COR-L47 (cell line): Measurements from ENCODE around the gene KDM4D.
"Not testable (repeated sequence)": the region's sequence is repeated elsewhere in the genome, so short reads cannot be mapped to it uniquely, and the experiment has no call there.

ENCODE experiments used
- DNase-seq: peaks from one replicate; lab custom pipeline; 2025; lab: John Stamatoyannopoulos, UW

The KDM4D gene

DNA sequence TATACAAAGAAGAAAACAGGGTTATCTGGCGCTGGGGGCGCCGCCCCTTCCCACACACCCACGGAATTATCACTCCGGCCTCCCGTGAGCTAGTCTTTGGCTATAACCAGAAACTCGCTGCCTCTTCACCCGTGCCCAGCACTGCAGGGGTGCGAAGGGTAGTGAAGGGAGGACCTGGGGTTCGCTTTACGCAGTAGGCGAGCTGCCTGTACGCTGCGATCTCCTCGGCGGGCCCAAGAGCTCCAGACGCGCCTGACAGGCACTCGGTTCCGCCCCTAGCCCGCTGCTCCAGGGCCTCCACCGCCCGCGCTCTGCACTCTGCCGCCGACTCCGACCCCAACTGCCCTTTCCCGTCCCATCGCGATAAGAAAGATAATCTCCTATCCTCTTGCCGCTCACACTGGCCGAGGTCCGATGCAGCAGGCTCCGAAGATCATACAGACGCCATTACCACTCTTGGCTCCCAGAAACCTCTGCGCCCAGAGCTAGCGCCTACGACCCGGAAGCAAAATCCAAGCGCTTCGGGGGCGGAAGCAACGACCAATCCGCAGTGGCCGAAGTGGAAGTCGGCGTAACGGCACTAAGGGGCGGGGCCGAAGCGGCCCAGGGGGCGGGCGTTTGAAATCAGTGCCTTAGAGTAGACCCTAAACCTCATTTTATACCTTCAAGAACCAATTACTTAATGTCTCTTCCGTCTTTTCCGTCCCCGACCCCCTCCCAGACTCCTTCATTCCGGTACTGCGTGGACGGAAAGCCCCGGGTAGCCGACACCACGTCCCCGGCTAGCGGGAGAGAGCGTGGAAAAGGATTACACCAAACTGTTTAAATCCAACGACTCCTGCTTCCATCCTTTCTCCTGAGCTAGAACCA lies at the start of gene KDM4D, which contains the start of gene CWC15:
KDM4D (plus strand) TSS at position 611 of the 870 bp plus-strand sequence. CDS start 23,664 bp downstream, outside the sequence.
CWC15 (minus strand) TSS at position 458 of the 870 bp plus-strand sequence. CDS start 1,371 bp downstream, outside the sequence.
- DNase-seq, result peak; percentile 94

DNA sequence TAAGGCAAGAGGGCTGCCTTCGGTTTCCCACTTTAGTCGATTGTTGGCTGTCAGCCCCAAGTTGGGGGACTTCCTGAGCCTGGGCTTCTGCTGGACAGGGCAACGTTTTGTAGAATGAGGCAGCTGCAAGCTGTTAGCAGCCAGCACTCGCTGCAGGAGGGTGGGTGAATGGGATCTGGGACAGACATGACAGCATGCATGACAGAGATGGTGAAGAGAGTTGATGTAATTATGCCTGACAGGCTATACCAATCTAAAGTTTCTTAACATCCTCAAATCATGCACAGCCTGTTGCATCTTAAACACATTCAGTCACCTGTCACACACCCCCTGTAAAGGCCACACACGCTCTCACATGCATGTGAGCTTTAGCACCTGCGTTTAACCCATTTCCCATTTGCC lies 49.3 kb upstream of the KDM4D start:
- no peak for DNase-seq

DNA sequence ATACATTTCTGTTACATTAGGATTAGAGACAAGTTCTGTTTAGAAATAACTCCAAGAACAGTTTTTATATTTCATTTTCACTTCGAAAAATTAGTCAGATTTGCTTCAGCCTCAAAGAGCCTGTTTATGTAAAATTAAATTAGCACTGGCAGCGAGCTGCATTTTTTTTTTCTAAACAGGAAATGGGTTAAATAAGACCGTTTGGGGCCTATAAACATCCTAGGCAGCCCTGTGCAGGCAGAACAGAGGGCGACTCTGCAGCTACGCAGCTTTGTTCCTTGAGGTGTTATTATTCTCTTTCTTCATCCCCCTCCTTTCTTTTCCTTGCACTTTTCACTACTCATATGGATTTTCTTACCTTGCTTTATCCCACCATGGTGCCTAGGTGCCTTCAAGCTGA lies 48.9 kb upstream of the KDM4D start:
- DNase-seq, result no peak

GRCh38 chr11:94925422-94926270 lies 47.9 kb upstream of the KDM4D start:
- DNase-seq, result no peak

DNA sequence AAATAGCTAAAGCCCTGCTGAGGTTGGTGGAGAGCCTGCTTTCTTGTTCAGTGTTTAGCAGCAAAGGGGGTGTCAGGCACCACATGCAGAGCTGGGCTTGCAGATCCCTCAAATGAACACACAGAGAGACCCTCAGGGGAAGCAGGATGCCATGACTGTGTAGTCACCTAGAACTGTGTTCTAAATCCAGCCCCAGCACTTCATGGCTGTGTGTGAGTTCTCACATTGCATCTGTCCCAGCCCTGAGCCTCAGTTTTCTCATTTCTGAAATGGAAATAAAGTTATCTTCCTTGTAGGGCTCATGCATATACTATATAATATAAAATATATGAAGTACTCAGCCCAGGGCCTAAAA lies 47.3 kb upstream of the KDM4D start:
- no peak for DNase-seq

DNA sequence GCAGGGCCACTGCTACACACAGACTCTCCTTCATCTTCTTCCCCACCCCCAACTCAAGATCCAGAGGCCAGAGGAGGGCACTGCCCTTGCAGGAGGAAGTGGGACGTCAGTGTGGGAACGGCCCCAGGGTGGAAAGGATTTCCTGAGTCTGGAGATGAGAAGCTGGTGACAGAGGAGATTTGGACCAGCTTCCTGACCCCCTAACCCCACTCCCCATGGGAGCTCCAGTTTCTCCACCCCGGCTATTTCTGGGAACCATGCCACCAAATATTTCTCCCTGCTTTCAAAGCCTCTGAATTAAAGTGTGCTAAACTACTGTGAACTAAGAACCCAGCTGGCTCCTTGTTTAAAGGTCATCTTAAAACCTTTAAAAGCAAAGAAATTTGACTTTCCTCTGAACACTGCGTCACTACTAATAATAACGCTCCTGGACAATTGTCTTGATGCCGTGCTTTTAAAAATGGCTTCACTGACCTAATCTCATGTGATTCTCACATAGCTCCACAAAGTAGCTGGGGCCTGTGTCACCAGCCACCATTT lies 46.7 kb upstream of the KDM4D start:
- no peak for DNase-seq

DNA sequence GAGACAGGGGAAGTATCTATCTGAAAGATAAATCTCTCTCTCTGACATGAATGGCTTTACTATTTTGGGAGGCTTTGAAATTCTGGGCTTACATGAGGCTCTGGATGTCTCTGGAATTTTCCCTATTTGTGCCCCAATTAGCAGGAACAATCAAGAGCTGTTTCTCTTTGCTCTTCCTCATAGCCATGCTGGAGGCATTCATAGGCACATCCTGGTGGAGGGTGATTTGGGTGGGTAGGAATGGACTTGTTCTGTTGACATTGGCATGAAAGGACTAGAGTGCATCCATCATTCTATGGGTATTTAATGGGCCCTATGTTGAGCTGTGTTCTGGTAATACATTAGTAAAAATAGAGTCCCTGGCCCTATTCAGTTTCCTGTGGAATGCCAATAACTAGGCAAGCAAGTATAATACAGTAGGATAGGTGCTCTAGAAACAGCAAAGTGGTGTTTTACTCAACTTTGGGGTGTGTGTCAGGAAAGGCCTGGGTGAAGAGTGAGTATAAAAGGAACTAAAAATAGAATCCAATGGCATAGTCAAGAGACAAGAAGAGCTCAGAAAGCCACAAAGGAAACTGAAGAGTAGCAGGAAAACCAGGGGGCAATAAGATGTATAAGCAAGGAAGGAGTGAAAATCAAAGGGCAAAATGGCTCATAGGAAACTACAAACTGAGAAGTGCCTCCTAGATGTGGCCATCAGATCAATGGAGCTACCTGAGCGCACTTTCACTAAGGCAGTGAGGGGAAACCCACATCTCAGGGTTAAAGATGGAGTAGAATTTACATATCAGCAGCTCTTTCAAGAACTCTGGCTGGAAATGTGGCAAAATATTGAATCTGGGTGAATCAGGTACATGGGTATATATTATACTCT lies 45.2 kb upstream of the KDM4D start:
- DNase-seq, result no peak

DNA sequence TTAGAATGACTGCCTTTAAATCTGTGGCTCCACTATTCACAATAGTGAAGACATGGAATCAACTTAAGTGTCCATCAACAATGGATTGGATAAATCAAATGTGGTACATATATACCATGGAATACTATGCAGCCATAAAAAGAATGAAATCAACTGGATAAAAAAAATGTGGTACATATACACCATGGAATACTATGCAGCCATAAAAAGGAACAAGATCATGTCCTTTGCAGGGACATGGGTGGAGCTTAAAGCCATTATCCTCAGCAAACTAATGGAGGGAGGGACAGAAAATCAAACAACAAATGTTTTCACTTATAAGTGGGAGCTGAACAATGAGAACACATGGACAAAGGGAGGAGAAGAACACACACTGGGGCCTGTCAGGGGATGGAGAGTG lies 41.4 kb upstream of the KDM4D start:
- not testable (repeated sequence) for DNase-seq

GRCh38 chr11:94932503-94932902 lies 41.0 kb upstream of the KDM4D start:
- no peak for DNase-seq

DNA sequence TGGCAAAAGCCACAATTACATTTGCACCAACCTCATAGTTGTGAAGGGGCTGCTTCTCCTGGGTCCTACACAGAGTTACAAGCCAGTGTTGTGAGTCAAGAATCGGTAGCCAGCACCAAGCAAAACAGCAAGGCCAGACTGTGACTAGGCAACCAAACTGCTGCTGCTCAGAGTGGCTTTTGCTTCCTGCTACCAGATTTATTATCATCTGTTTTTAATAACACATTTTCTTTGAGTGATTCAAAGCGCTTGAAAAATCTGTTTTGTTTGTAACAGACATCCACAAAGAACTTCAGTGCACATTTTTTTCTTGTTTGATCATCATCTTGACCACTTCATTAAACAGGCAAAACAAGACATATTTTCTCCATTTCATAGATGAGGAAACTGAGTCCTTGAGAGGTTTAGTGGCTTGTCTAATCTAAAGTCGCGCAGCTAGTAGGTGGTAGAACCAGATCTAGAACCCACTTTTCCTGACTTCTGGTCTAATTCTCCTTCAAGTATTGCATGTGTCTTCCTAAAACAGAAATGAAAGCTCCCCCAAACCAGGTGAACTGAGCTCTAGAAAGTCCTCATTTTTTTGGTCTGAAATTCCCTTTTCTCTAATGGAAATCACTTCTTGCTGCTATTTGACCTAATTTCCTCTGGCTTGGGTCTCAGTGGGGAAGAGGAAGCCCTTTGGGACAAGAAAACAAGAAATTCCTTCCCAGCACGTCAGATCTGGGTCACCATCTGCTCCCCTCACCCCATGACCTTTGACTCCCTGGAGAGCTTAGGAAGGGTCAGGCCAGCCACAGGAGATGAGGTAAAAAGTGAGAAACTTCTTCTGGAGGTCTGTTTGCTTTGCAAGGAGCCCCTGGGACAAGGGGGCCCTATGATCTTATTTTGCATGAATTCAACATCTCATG lies 40.0 kb upstream of the KDM4D start:
- no peak for DNase-seq

- DNase-seq, result no peak
Measured at GRCh38 chr11:94934362-94934761, 39.1 kb upstream of the KDM4D start.

GRCh38 chr11:94934846-94935245 lies 38.7 kb upstream of the KDM4D start:
- no peak for DNase-seq

DNA sequence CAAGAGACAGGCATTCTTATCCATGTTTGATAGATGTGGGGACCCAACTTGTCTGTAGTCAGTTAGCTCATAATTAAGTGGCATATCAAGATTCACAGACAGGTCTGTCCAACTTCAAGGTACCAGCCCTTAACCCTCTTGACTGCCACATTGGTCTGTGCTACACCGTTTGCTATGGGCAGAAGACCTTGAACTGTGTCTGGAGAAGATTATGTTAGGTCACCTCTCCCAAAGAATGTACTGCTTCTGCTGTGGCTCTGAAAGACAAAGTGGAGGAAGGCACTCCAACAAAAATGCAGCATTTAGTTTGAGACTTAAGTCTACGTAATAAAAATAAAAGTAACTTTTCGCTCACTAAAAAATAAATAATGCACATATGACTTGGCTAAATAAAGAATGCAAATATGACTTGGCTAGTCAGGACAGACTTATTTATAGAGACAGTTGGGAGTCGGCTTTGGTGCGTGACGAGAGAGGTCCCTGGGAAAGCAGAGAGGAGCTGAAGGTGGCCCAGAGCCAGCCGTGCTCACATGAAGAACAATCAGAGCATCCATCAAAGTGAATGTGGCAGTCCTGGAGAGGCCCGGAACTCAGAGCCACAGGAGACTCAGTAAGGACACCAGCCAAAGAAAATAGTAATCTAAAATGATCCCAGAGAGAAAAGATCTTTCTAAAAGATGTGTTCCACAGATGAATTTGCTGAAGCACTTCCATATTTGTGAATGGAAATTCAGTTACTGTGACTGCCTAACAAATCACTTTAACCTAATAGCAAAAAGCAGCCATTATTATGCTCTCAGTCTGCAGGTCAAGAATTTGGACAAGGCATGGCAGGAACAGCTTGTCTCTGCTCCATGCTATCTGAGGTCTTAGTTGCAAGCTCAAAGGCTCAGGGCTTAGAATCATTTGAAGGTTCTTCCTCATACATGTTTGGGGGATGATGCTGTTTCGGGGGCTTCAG lies 35.1 kb upstream of the KDM4D start:
- DNase-seq, result peak; percentile 25

DNA sequence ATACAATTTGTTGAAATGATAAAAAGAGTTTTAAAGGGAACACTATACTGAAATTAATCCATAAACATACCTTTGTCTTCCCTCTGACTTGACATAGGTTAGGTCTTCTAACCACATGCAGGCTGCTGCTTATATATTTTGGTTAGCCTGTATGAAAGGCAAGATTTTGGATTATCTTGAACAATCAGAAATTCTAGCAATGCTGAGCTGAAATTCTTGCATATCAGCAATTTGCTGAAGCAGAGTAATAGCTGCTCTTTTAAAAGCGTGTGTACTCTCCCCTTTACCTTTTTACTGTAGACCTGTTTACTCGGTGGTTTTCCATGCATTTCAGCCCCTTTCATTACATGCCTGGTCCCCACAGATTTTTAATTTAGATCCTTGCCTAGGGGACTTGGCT lies 34.2 kb upstream of the KDM4D start:
- no peak for DNase-seq

DNA sequence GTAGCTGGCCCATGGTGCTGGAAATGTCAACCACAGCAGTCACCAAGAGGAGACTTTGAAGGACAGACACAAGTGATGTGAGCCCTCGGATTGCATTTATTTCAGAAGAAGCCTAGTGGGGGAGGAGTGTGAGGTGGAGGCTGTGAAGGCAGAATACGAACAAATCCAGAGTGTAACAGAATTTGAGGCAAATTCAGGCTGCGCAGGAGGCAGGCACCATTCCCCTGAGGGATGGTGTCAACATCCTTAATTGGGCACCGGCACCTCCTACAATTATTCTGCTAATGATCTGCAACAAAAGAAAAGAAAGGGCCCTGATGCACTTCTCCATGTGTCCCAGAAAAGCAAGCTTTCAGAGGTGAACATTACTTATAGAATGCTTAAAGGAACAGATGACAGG lies 32.4 kb upstream of the KDM4D start:
- DNase-seq, result peak; percentile 21

DNA sequence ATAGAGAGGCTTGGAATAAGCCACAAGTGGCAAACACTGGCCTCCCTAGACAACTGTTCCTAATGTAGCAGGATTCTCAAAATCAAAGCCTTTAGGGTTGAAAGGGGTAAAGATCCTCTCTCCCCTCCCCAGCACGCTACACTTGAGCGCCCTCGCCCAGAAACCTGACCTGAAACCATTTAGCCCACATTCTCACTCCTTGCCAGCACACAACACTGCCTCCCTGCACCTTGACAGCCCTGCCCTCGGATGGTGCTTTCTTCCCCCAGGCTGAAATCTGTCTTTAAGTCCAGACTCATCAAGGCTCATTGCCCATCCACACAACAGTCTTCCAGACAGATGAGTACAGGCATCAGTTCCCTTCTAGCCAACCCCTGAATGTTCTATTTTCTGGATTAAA lies 26.7 kb upstream of the KDM4D start:
- DNase-seq, result no peak

DNA sequence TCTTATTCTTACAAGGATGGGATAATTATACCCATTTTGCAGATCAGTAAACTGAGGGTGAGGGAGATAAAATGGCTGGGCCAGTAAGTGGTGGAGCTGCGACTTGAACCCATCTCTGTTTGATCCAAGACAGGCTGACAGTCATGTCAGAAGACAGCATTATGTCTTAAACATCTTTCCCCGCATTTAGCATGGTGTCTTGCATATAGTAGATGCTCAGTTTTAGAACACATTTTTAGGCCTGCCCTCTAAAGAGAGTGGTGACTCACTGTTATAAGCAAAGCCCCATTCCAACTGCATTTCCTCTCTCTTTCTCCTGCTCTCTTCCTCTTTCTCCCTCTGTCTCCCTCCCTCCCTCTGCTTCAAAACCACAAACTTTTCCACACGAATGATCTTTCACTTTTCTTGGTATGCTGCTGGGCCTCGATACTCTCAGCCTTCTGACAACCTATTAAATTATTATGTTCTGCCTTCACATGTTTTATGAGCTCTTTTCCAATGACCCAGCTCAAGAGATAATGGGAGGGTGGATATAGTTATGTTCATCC lies 25.4 kb upstream of the KDM4D start:
- no peak for DNase-seq

- no peak for DNase-seq
Measured at GRCh38 chr11:94954753-94955152, 18.8 kb upstream of the KDM4D start.

GRCh38 chr11:94956963-94957362 lies 16.5 kb upstream of the KDM4D start:
- DNase-seq, result no peak
